Ascending aorta (tissue), 2 donors: ENCODE results near the gene PATE1. TPM values are rescaled to one million over a fixed set of nuclear protein-coding genes. Genes with fewer than 3 reads are reported as not detected.

Experiments
- DNase-seq, 2 donors: peaks; one replicate each; pipeline ENCODE4 v3.0.0-alpha.2; 2019; ENCODE audit warnings: low spot score in 2 of 2
- H3K27ac ChIP-seq, 2 donors: fragments of 200-600 bp; sonication (generic); one replicate each; pipeline ENCODE4 v1.5.1; 2016 to 2017; ENCODE audit warnings: mild to moderate bottlenecking in 1 of 2
- H3K27me3 ChIP-seq: fragments of 200-600 bp; sonication (generic); one replicate; pipeline ENCODE4 v1.5.1; 2017
- H3K36me3 ChIP-seq, 2 donors: fragments of 200-600 bp; sonication (generic); one replicate each; pipeline ENCODE4 v1.5.1; 2016
- H3K4me1 ChIP-seq, 2 donors: fragments of 200-600 bp; sonication (generic); one replicate each; pipeline ENCODE4 v1.5.1; 2016 to 2017; ENCODE audit warnings: mild to moderate bottlenecking in 1 of 2
- H3K4me3 ChIP-seq, 2 donors: fragments of 200-600 bp; sonication (generic); one replicate each; pipeline ENCODE4 v1.5.1; 2016 to 2017; ENCODE audit warnings: mild to moderate bottlenecking in 1 of 2
- H3K9me3 ChIP-seq, 2 donors: fragments of 200-600 bp; sonication (generic); one replicate each; pipeline ENCODE4 v1.5.1; 2016
- intact Hi-C: fragments of 100-400 bp; cut with DNase I; formaldehyde crosslinking; loops from one replicate; pipeline ENCODE4 v1.15.1; 2023
- total RNA-seq: library from RNA; depleted of rRNA; stranded (reverse); fragments of >200 nt; gene quantifications from one replicate; pipeline ENCODE4 v1.1.0, GENCODE V29; 2016
- TF ChIP-seq, protein P1 (sequence below), 3 experiments: fragments of 200-600 bp in 2 of 3; fragments of 450-650 bp in 1 of 3; sonication (generic) in 2 of 3; IDR thresholded peaks; one replicate each; pipeline ENCODE4 v1.5.1; 2016 to 2019; ENCODE audit warnings: antibody characterized with exemption in 3 of 3, mild to moderate bottlenecking in 1 of 3, moderate library complexity in 1 of 3

PATE1 gene
- total RNA-seq, 1 donor from 2014 or later, result not detected

GRCh38 chr11:125728969-125729368 is 17.1 kb upstream of the PATE1 start:
- Histone ChIP-seq H3K36me3 (no peaks in the 10 kb centered on the region), H3K4me1 (no peaks in the 10 kb centered on the region), H3K9me3 (no peaks in the 10 kb centered on the region), H3K27ac (no peak overlapping the region), H3K27me3 (no peaks in the 10 kb centered on the region), H3K4me3 (no peak overlapping the region)
- intact Hi-C loops, result no loop called here
- TF ChIP-seq, protein P1, sequence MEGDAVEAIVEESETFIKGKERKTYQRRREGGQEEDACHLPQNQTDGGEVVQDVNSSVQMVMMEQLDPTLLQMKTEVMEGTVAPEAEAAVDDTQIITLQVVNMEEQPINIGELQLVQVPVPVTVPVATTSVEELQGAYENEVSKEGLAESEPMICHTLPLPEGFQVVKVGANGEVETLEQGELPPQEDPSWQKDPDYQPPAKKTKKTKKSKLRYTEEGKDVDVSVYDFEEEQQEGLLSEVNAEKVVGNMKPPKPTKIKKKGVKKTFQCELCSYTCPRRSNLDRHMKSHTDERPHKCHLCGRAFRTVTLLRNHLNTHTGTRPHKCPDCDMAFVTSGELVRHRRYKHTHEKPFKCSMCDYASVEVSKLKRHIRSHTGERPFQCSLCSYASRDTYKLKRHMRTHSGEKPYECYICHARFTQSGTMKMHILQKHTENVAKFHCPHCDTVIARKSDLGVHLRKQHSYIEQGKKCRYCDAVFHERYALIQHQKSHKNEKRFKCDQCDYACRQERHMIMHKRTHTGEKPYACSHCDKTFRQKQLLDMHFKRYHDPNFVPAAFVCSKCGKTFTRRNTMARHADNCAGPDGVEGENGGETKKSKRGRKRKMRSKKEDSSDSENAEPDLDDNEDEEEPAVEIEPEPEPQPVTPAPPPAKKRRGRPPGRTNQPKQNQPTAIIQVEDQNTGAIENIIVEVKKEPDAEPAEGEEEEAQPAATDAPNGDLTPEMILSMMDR (IDR thresholded peaks at IDR 0.05), result no peak
- DNase-seq, result no peak

DNA sequence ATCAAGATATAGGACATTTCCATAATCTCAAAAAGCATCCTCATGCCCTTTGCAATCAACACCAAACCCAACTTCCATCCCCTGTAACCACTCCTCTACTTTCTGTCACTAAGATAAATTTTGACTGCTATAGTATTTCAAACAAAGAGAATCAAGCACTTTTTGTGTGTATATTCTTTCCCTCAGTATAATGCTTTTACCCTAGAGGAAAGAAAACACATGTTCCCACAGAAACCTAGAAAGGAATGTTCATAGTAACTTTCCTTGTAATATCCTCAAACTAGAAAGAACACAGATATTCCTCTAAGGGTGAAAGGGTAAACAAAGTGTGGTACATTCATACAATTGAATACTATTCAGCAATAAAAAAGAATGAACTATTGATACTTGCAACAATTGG is 5.5 kb upstream of the PATE1 start:
- Histone ChIP-seq H3K27me3 (no peaks in the 10 kb centered on the region), H3K9me3 (peaks cover 0 to 9% of the 10 kb centered on the region in 2 donors)

DNA sequence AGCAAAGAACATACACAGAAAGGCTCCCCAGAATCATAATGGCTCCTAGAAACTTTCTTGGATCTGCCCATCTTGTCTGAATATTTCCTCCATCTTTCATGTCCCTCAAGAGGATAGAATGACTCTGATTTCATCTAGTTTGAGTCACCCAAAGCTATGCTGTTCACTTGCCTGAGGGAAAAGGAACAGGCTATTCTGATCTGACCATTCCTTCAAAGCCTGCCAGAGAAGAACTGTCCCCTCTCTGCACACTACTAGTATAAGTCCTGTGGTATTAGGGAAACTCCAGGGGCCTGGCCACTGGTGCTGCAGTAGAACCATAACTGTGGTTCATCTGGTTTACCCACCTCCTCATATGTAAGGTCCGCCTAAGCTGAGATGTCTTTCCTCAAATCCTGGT is 2.4 kb upstream of the PATE1 start:
- H3K4me3 ChIP-seq, result no peak overlapping the region
- no peak for DNase-seq
- intact Hi-C loops, result no loop called here

More for the DNA sequence above, 5.5 kb upstream of the PATE1 start:
- Histone ChIP-seq H3K4me3 (no peak overlapping the region), H3K4me1 (no peaks in the 10 kb centered on the region), H3K36me3 (no peaks in the 10 kb centered on the region), H3K27ac (no peak overlapping the region)
- TF ChIP-seq, protein P1 (IDR thresholded peaks at IDR 0.05), result no peak
- DNase-seq, result no peak
- intact Hi-C loops, result no loop called here

DNA sequence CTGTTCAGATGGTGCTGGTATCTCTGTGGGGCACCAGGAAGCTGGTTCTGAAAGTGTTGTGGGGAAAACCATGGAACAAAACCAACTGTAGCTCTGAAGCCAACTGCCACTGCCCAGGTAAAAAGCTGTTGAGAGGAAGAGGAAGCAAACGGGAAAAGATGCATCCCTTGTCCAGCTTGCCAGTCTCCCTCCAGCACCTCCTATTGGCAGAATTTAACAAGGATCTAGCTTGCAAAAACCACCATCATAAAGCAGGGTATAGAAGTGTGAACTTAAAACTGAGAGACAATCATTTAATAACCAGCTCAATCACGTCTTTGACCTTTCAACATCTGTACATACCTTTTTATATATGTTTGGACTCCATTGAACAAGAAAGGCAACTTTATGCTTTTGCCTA is 4.5 kb downstream of the PATE1 start:
- H3K4me1 ChIP-seq, result no peaks in the 10 kb centered on the region
- no peaks in the 10 kb centered on the region for H3K9me3 ChIP-seq
- H3K27ac ChIP-seq, result no peak overlapping the region
- no peak for DNase-seq
- H3K27me3 ChIP-seq, result no peaks in the 10 kb centered on the region
- no peaks in the 10 kb centered on the region for H3K36me3 ChIP-seq
- TF ChIP-seq, protein P1 (IDR thresholded peaks at IDR 0.05), result no peak
- intact Hi-C loops, result no loop called here
- H3K4me3 ChIP-seq, result no peak overlapping the region

More for the DNA sequence above, 2.4 kb upstream of the PATE1 start:
- TF ChIP-seq, protein P1 (IDR thresholded peaks at IDR 0.05), result no peak
- no peaks in the 10 kb centered on the region for H3K4me1 ChIP-seq
- no peaks in the 10 kb centered on the region for H3K36me3 ChIP-seq
- no peaks in the 10 kb centered on the region for H3K27me3 ChIP-seq
- H3K9me3 ChIP-seq, result peaks cover 0 to under 1% of the 10 kb centered on the region in 2 donors
- H3K27ac ChIP-seq, result no peak overlapping the region

DNA sequence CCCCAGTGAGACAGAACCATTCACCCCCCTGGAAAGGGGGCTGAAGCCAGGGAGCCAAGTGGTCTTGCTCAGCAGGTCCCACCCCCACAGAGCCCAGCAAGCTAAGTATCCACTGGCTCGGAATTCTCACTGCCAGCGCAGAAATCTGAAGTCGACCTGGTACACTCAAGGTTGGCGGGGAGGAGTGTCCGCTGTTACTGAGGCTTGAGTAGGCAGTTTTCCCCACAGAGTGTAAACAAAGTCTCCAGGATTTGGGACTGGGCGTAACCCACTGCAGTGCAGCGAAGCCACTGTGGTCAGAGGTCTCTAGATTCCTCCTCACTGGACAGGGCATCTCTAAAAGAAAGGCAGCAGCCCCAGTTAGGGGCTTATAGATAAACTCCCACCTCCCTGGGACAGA is 10.0 kb downstream of the PATE1 start:
- Histone ChIP-seq H3K36me3 (no peaks in the 10 kb centered on the region), H3K27me3 (no peaks in the 10 kb centered on the region), H3K4me3 (no peak overlapping the region), H3K9me3 (no peaks in the 10 kb centered on the region), H3K27ac (no peak overlapping the region), H3K4me1 (no peaks in the 10 kb centered on the region)
- no peak for DNase-seq
- TF ChIP-seq, protein P1 (IDR thresholded peaks at IDR 0.05), result no peak
- intact Hi-C loops, result no loop called here

DNA sequence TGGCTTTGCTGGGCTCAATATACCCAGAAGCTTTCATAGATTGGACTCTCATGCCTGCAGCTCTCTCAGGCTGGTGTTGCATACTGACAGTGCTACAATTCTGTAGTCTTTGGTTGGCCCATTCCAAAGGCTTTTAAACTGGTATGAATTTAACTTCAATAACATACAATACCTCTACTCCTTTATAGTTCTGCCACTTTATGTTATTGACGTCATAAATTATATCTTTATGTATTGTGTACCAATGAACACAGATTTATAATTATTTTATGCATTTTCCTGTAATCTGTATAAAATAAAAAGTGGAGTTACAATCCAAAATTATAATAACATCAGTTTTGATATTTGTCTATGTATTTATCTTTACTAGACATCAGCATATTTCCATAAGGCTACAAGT is 16.4 kb downstream of the PATE1 start:
- Histone ChIP-seq H3K4me3 (no peak overlapping the region), H3K27me3 (no peaks in the 10 kb centered on the region), H3K4me1 (no peaks in the 10 kb centered on the region), H3K36me3 (no peaks in the 10 kb centered on the region), H3K27ac (no peak overlapping the region), H3K9me3 (no peaks in the 10 kb centered on the region)
- no peak for DNase-seq
- TF ChIP-seq, protein P1 (IDR thresholded peaks at IDR 0.05), result no peak
- intact Hi-C loops, result no loop called here
